ENCODE data around the gene DIRAS1. TPM values are rescaled to one million over a fixed set of nuclear protein-coding genes. Genes with fewer than 3 reads are reported as not detected.

The DIRAS1 gene
- total RNA-seq, 1 experiment from 2014 or later, result 33.7 TPM

DNA sequence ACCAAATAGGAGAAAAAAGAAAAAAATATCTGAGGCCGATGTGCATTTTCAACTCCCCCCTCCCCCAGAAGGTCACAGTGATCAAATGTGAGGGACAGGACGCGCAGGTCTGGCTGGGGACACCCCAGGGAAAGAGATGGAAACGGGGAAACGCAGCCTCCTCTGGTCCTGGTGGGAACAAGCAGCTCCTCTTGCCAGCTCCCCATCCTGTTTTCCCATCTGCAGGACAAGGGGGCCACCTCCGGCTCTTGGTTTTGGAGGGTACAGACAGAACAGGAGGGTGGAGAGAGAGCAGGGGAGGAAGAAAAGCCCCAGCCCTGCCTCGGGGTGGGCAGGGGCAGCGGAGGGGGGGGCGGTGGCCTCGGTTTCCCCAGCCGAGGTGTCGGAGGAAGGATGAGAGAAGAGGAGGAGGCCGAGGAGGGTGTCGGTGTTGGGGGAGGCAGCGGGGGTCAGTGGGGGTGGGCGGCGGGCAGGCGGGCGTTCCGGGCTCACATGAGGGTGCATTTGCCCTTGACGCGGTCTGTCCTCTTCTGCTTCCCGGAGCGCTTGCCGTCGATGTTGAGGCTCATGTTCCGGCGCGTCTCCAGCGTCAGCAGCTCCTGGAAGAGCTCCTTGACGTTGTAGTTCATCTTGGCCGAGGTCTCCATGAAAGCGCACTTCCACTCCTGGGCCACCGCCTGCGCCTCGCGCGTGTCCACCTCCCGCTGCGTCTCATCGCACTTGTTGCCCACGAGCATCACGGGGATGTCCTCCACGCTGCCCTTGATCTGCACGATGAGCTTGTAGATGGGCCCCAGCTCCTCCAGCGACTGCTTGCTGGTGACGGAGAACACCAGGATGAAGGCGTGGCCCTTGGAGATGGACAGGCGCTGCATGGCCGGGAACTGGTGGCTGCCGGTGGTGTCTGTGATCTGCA is 4.2 kb downstream of the DIRAS1 start:
- no peak for DNase-seq (ENCODE audit: low read depth, low spot score)
- CTCF ChIA-PET, result no interaction called here
- no peak overlapping the region for H2AFZ ChIP-seq (ENCODE audit: low read depth, low read length, poor library complexity, severe bottlenecking)
- H3K4me2 ChIP-seq (ENCODE audit: low read length), result no peak overlapping the region
- TF ChIP-seq CTCF (IDR thresholded peaks at IDR 0.05 in 2 of 3, conservative IDR thresholded peaks at IDR 0.05 in 1 of 3; ENCODE audit: borderline replicate concordance in 1 of 3, insufficient read depth in 1 of 3, low read depth in 2 of 3, low read length in 2 of 3) (no peak), ZNF274 (IDR thresholded peaks at IDR 0.05; ENCODE audit: low read depth, low read length) (no peak), POLR2AphosphoS5 (IDR thresholded peaks at IDR 0.05; ENCODE audit: low read depth, low read length) (no peak), EZH2 (IDR thresholded peaks at IDR 0.05) (no peak), SP1 (IDR thresholded peaks at IDR 0.05; ENCODE audit: low read depth) (no peak), FOSL1 (IDR thresholded peaks at IDR 0.05; ENCODE audit: low read depth) (no peak), ATF3 (IDR thresholded peaks at IDR 0.05) (no peak), ELF1 (IDR thresholded peaks at IDR 0.05; ENCODE audit: borderline replicate concordance, low read depth) (no peak), CBX3 (IDR thresholded peaks at IDR 0.05; ENCODE audit: low read depth) (no peak), POLR2A (IDR thresholded peaks at IDR 0.05; ENCODE audit: borderline replicate concordance, extremely low read depth, insufficient read depth, insufficient read length) (no peak), SIN3A (IDR thresholded peaks at IDR 0.05; ENCODE audit: low read depth) (no peak), EGR1 (IDR thresholded peaks at IDR 0.05; ENCODE audit: low read depth) (no peak), ZBTB33 (IDR thresholded peaks at IDR 0.05; ENCODE audit: extremely low read depth, insufficient replicate concordance, low read length) (no peak), JUND (IDR thresholded peaks at IDR 0.05) (no peak), TCF7L2 (IDR thresholded peaks at IDR 0.05; ENCODE audit: borderline replicate concordance, extremely low read depth, insufficient read depth, insufficient read length) (no peak)
- H3K79me2 ChIP-seq (ENCODE audit: insufficient read depth, low read length), result peaks cover 11% of the 10 kb centered on the region; the same call in 1 of the 2 replicates
- H3K4me1 ChIP-seq (ENCODE audit: control insufficient read depth in 1 of 2, insufficient read depth in 2 of 2, low read length in 2 of 2), result peaks cover 5 to 18% of the 10 kb centered on the region in 2 experiments; a peak in 3 of 4 replicates
- H3K9me3 ChIP-seq (ENCODE audit: control insufficient read depth in 1 of 2, insufficient read depth in 1 of 2, low read depth in 1 of 2, low read length in 2 of 2), result peaks cover 10 to 11% of the 10 kb centered on the region in 2 experiments; a peak in 3 of 4 replicates
- no peak overlapping the region for H3K27ac ChIP-seq (ENCODE audit: low read depth, low read length)
- POLR2A ChIA-PET, result no interaction called here
- H3K4me3 ChIP-seq (replicated peaks in 1 of 2; ENCODE audit: low read depth in 1 of 2, low read length in 2 of 2), result no peak overlapping the region
- ATAC-seq, result no peak
- RAD21 ChIA-PET (ENCODE audit: low non-redundant PET in 1 of 2, low total read pairs in 2 of 2, uncharacterized antibody in 2 of 2, unreplicated experiment in 2 of 2), result no interaction called here
- H3K36me3 ChIP-seq (ENCODE audit: control insufficient read depth in 1 of 2, insufficient read depth in 2 of 2, low read length in 2 of 2), result peaks cover 0 to 5% of the 10 kb centered on the region in 2 experiments; a peak in 2 of 4 replicates
- no peaks in the 10 kb centered on the region for H3K9me2 ChIP-seq (ENCODE audit: insufficient read depth)
- H3K9ac ChIP-seq (ENCODE audit: low read length), result no peak overlapping the region
- H3K27me3 ChIP-seq (ENCODE audit: insufficient read depth, low read length), result no peaks in the 10 kb centered on the region
- intact Hi-C loops (cut with micrococcal nuclease), result no loop called here
- BruUV-seq (replicated peaks), result no TSS peak
- H4K20me1 ChIP-seq (ENCODE audit: insufficient read depth), result no peaks in the 10 kb centered on the region
